Measurements from ENCODE around the gene ADH1A.
"Not testable (repeated sequence)": the region's sequence is repeated elsewhere in the genome, so short reads cannot be mapped to it uniquely, and the experiment has no call there.

ADH1A gene

GRCh38 chr4:99275050-99275449, 15.7 kb downstream of the ADH1A start:
- no peaks in the 10 kb centered on the region for H3K27me3 ChIP-seq (ENCODE audit: control insufficient read depth, insufficient read depth, low read length)
- H3K4me3 ChIP-seq (ENCODE audit: low read length) = no peak overlapping the region
- H3K9ac ChIP-seq (ENCODE audit: low read length) = no peak overlapping the region
- no peaks in the 10 kb centered on the region for H3K9me3 ChIP-seq (ENCODE audit: control insufficient read depth, low read length)
- no peaks in the 10 kb centered on the region for H3K36me3 ChIP-seq (ENCODE audit: control insufficient read depth, insufficient read depth, low read length)
- no peaks in the 10 kb centered on the region for H3K4me1 ChIP-seq (ENCODE audit: control insufficient read depth, insufficient read depth, low read length)

DNA sequence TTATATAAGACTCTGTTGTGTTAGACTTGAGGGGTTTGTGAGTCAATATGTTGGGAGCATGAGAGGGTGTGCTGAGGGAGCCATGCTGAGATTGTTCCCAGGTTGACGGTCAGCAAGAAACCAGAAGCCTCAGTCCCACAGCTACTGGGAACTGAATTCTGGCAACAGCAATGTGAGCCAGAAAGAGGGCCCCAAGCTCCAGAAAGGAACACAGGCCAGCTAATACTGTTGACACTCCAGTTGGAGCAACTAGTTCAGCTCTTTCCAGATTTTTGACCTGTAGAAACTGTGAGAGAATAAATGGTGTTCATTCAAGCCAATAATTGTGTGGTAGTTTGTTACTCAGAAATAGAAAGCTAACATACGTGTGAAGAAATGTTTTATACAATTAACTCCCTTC, 17.1 kb downstream of the ADH1A start:
- Histone ChIP-seq H3K27me3 (ENCODE audit: control insufficient read depth, insufficient read depth, low read length) (no peaks in the 10 kb centered on the region), H3K4me1 (ENCODE audit: control insufficient read depth, insufficient read depth, low read length) (no peaks in the 10 kb centered on the region), H3K9me3 (ENCODE audit: control insufficient read depth, low read length) (no peaks in the 10 kb centered on the region), H3K4me3 (ENCODE audit: low read length) (no peak overlapping the region), H3K36me3 (ENCODE audit: control insufficient read depth, insufficient read depth, low read length) (no peaks in the 10 kb centered on the region), H3K9ac (ENCODE audit: low read length) (no peak overlapping the region)

DNA sequence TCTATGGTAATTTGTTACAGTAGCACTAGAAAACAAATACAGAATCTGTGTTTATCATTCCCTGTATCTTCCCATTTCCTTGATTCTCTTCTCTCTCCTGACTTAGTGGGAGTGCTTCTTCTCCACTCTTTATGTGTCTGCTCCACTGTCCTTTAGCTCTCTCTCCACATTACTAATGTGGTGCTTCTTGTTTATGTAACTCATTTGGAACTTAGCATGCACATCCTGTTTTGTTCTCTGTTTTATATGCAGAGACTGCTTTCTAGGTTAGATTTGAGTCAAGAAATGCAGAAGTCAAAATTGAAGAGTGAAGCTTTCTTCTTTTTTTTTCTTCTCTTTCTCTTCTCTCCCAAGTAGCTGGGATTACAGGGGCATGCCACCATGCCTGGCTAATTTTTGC, 25.9 kb downstream of the ADH1A start:
- no peaks in the 10 kb centered on the region for H3K27me3 ChIP-seq (ENCODE audit: control insufficient read depth, insufficient read depth, low read length)
- H3K4me3 ChIP-seq (ENCODE audit: low read length) = no peak overlapping the region
- H3K9me3 ChIP-seq (ENCODE audit: control insufficient read depth, low read length) = no peaks in the 10 kb centered on the region
- H3K9ac ChIP-seq (ENCODE audit: low read length) = no peak overlapping the region
- no peaks in the 10 kb centered on the region for H3K4me1 ChIP-seq (ENCODE audit: control insufficient read depth, insufficient read depth, low read length)
- no peaks in the 10 kb centered on the region for H3K36me3 ChIP-seq (ENCODE audit: control insufficient read depth, insufficient read depth, low read length)

GRCh38 chr4:99252746-99253145, 38.0 kb downstream of the ADH1A start:
- H3K27me3 ChIP-seq (ENCODE audit: control insufficient read depth, insufficient read depth, low read length) = no peaks in the 10 kb centered on the region

DNA sequence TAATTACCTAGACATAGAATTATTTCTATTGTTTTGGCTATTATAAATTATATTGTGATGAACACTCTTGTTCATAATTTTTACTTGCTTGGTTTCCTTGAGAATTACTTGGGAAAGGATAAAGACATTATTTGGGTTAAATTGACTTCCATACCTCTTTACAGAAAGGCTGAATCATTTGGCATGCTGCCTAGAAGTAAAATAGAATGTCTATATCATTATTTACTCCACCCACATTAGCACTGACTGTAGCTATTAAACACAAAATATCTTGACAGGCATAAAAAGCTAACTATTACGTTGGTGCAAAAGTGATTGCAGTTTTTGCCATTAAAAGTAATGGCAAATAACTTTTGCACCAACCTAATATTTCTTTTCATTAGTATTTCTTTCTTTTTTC, 42.1 kb downstream of the ADH1A start:
- Histone ChIP-seq H3K4me3 (ENCODE audit: low read length) (no peak overlapping the region), H3K36me3 (ENCODE audit: control insufficient read depth, insufficient read depth, low read length) (no peaks in the 10 kb centered on the region), H3K4me1 (ENCODE audit: control insufficient read depth, insufficient read depth, low read length) (no peaks in the 10 kb centered on the region), H3K9ac (ENCODE audit: low read length) (no peak overlapping the region), H3K9me3 (ENCODE audit: control insufficient read depth, low read length) (no peaks in the 10 kb centered on the region), H3K27me3 (ENCODE audit: control insufficient read depth, insufficient read depth, low read length) (no peaks in the 10 kb centered on the region)

More at GRCh38 chr4:99252746-99253145, 38.0 kb downstream of the ADH1A start:
- Histone ChIP-seq H3K9ac (ENCODE audit: low read length) (no peak overlapping the region), H3K9me3 (ENCODE audit: control insufficient read depth, low read length) (no peaks in the 10 kb centered on the region), H3K4me1 (ENCODE audit: control insufficient read depth, insufficient read depth, low read length) (no peaks in the 10 kb centered on the region), H3K36me3 (ENCODE audit: control insufficient read depth, insufficient read depth, low read length) (no peaks in the 10 kb centered on the region), H3K4me3 (ENCODE audit: low read length) (no peak overlapping the region)

DNA sequence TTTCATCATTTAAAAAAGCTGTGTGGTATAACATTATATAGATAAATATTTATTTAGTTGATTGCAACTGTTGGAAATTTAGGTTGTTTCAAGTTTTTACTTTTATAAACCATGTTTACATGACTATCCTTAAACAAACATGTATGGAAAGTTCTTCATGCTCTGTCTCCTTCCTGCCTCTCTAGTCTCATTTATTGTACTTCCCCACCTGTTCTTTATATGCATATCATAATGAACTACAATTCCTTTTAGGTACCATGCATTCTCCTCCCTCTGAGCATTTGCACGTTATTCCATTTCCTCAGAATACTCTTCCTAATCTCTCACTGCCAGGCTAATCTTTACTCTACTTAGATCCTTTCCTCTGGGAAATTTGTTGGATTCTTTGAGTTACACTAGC, 54.8 kb downstream of the ADH1A start:
- H3K4me1 ChIP-seq (ENCODE audit: control insufficient read depth, insufficient read depth, low read length) = no peaks in the 10 kb centered on the region
- H3K9me3 ChIP-seq (ENCODE audit: control insufficient read depth, low read length) = no peaks in the 10 kb centered on the region
- no peaks in the 10 kb centered on the region for H3K36me3 ChIP-seq (ENCODE audit: control insufficient read depth, insufficient read depth, low read length)
- H3K9ac ChIP-seq (ENCODE audit: low read length) = no peak overlapping the region
- H3K27me3 ChIP-seq (ENCODE audit: control insufficient read depth, insufficient read depth, low read length) = no peaks in the 10 kb centered on the region
- no peak overlapping the region for H3K4me3 ChIP-seq (ENCODE audit: low read length)

- H3K4me3 ChIP-seq (ENCODE audit: low read length) = no peak overlapping the region
- H3K36me3 ChIP-seq (ENCODE audit: control insufficient read depth, insufficient read depth, low read length) = no peaks in the 10 kb centered on the region
- H3K4me1 ChIP-seq (ENCODE audit: control insufficient read depth, insufficient read depth, low read length) = no peaks in the 10 kb centered on the region
- no peaks in the 10 kb centered on the region for H3K27me3 ChIP-seq (ENCODE audit: control insufficient read depth, insufficient read depth, low read length)
- H3K9me3 ChIP-seq (ENCODE audit: control insufficient read depth, low read length) = no peaks in the 10 kb centered on the region
- no peak overlapping the region for H3K9ac ChIP-seq (ENCODE audit: low read length)
These were observed 56.3 kb downstream of the ADH1A start for GRCh38 chr4:99234331-99235010.

GRCh38 chr4:99233397-99233796, 57.4 kb downstream of the ADH1A start:
- H3K27me3 ChIP-seq (ENCODE audit: control insufficient read depth, insufficient read depth, low read length); H3K4me3 ChIP-seq (ENCODE audit: low read length); H3K9ac ChIP-seq (ENCODE audit: low read length); H3K9me3 ChIP-seq (ENCODE audit: control insufficient read depth, low read length); H3K36me3 ChIP-seq (ENCODE audit: control insufficient read depth, insufficient read depth, low read length); H3K4me1 ChIP-seq (ENCODE audit: control insufficient read depth, insufficient read depth, low read length): not testable (repeated sequence)

DNA sequence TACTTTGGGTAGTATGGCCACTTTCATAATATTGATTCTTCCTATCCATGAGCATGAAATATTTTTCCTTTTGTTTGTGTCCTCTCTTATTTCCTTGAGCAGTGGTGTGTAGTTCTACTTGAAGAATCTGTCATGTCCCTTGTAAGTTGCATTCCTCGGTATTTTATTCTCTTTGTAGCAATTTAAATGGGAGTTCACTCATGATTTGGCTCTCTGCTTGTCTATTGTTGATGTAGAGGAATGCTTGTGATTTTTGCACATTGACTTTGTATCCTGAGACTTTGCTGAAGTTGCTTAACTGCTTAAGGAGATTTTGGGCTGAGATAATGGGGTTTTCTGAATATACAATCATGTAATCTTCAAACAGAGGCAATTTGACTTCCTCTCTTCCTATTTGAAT, 62.1 kb downstream of the ADH1A start:
- not testable (repeated sequence) for H3K4me1 ChIP-seq (ENCODE audit: control insufficient read depth, insufficient read depth, low read length); H3K9me3 ChIP-seq (ENCODE audit: control insufficient read depth, low read length); H3K9ac ChIP-seq (ENCODE audit: low read length); H3K27me3 ChIP-seq (ENCODE audit: control insufficient read depth, insufficient read depth, low read length); H3K36me3 ChIP-seq (ENCODE audit: control insufficient read depth, insufficient read depth, low read length); H3K4me3 ChIP-seq (ENCODE audit: low read length)

GRCh38 chr4:99227646-99228045, 63.1 kb downstream of the ADH1A start:
- not testable (repeated sequence) for H3K4me1 ChIP-seq (ENCODE audit: control insufficient read depth, insufficient read depth, low read length); H3K9me3 ChIP-seq (ENCODE audit: control insufficient read depth, low read length); H3K9ac ChIP-seq (ENCODE audit: low read length); H3K27me3 ChIP-seq (ENCODE audit: control insufficient read depth, insufficient read depth, low read length); H3K36me3 ChIP-seq (ENCODE audit: control insufficient read depth, insufficient read depth, low read length); H3K4me3 ChIP-seq (ENCODE audit: low read length)

Data from mucosa of stomach (tissue), 1 donor.